WTC11 (cell line): ENCODE results near the gene FKBP10.

ENCODE experiments used
- CBFB ChIP-seq: sonication (generic); formaldehyde crosslinking; IDR thresholded peaks from 2 replicates; pipeline ENCODE4 v1.8.1; 2022; ENCODE audit warnings: mild to moderate bottlenecking, low read depth, missing genetic modification reagents
- CREM ChIP-seq: sonication (generic); formaldehyde crosslinking; IDR thresholded peaks from 2 replicates; pipeline ENCODE4 v1.8.1; 2022; ENCODE audit warnings: mild to moderate bottlenecking, missing genetic modification reagents, moderate library complexity
- CTCF ChIP-seq: fragments of 200-600 bp; IDR thresholded peaks from 2 replicates; pipeline ENCODE4 v1.8.0; 2022; ENCODE audit warnings: antibody characterized with exemption
- ESRRA ChIP-seq: sonication (generic); formaldehyde crosslinking; IDR thresholded peaks from 2 replicates; pipeline ENCODE4 v1.8.1; 2022; ENCODE audit warnings: mild to moderate bottlenecking, missing genetic modification reagents, borderline replicate concordance
- MLX ChIP-seq: sonication (generic); formaldehyde crosslinking; IDR thresholded peaks from 2 replicates; pipeline ENCODE4 v1.8.1; 2023; ENCODE audit warnings: mild to moderate bottlenecking, missing genetic modification reagents, moderate library complexity
- NFE2L1 ChIP-seq: sonication (generic); formaldehyde crosslinking; IDR thresholded peaks from 2 replicates; pipeline ENCODE4 v1.8.1; 2023; ENCODE audit warnings: missing genetic modification reagents
- NFYB ChIP-seq: sonication (generic); formaldehyde crosslinking; conservative IDR thresholded peaks from 2 replicates; pipeline ENCODE4 v1.8.0; 2022; ENCODE audit warnings: low read depth, missing genetic modification reagents
- RORB ChIP-seq: fragments of 250-450 bp; sonication (Bioruptor Pico); IDR thresholded peaks from 2 replicates; pipeline ENCODE4 v1.9.0; 2021; ENCODE audit warnings: mild to moderate bottlenecking
- SP1 ChIP-seq: sonication (generic); formaldehyde crosslinking; conservative IDR thresholded peaks from 2 replicates; pipeline ENCODE4 v1.8.1; 2022; ENCODE audit warnings: missing genetic modification reagents
- TEAD4 ChIP-seq: sonication (generic); formaldehyde crosslinking; IDR thresholded peaks from 2 replicates; pipeline ENCODE4 v1.8.0; 2022; ENCODE audit warnings: mild to moderate bottlenecking, missing genetic modification reagents
- ZNF138 ChIP-seq: sonication (generic); formaldehyde crosslinking; conservative IDR thresholded peaks from 2 replicates; pipeline ENCODE4 v1.8.1; 2022; ENCODE audit warnings: mild to moderate bottlenecking, moderate library complexity, missing genetic modification reagents
- ZNF416 ChIP-seq: fragments of 250-450 bp; sonication (Bioruptor Pico); IDR thresholded peaks from 2 replicates; pipeline ENCODE4 v1.9.0; 2021; ENCODE audit warnings: mild to moderate bottlenecking, inconsistent platforms

GRCh38 chr17:41824086-41824485 is 11.3 kb downstream of the FKBP10 start:
- TF ChIP-seq ZNF416 (CRISPR knock-in tag) (no peak), TEAD4 (no peak), NFE2L1 (no peak), CTCF (no peak), ZNF138 (no peak), SP1 (CRISPR knock-in tag) (no peak), NFYB (no peak), RORB (CRISPR knock-in tag) (no peak), CBFB (no peak), ESRRA (CRISPR knock-in tag) (no peak), CREM (CRISPR knock-in tag) (no peak), MLX (CRISPR knock-in tag) (no peak)
